GM19328 (cell line): ENCODE data around the gene SOBP.

Experiments used
- ATAC-seq: cut with Tn5 transposase; IDR thresholded peaks from one replicate; pipeline ENCODE4 v1.9.1; 2021; ENCODE audit warnings: mild to moderate bottlenecking, moderate library complexity; ENCODE audit not compliant: unreplicated experiment

The SOBP gene

GRCh38 chr6:107634324-107635056 is 144.6 kb downstream of the SOBP start:
- no peak for ATAC-seq

GRCh38 chr6:107635057-107635515 is 145.2 kb downstream of the SOBP start:
- ATAC-seq = no peak

- ATAC-seq = no peak
Measured at GRCh38 chr6:107636486-107636885, 146.6 kb downstream of the SOBP start.

- no peak for ATAC-seq
Measured at GRCh38 chr6:107637316-107638315, 147.7 kb downstream of the SOBP start.

GRCh38 chr6:107638493-107638892 is 148.6 kb downstream of the SOBP start:
- ATAC-seq = no peak

- no peak for ATAC-seq
Measured at GRCh38 chr6:107639511-107639910, 149.6 kb downstream of the SOBP start.

- no peak for ATAC-seq
Measured at GRCh38 chr6:107641071-107641470, 151.2 kb downstream of the SOBP start.

- ATAC-seq = no peak
Measured at GRCh38 chr6:107641500-107641941, 151.6 kb downstream of the SOBP start.

GRCh38 chr6:107642095-107642860 is 152.4 kb downstream of the SOBP start:
- ATAC-seq = peak; percentile 62

- ATAC-seq = no peak
Measured at GRCh38 chr6:107642861-107643328, 153.0 kb downstream of the SOBP start.

- ATAC-seq = no peak
Measured at GRCh38 chr6:107644513-107644912, 154.6 kb downstream of the SOBP start.

GRCh38 chr6:107645740-107646139 is 155.8 kb downstream of the SOBP start:
- ATAC-seq = no peak

- ATAC-seq = no peak
Measured at GRCh38 chr6:107646176-107646575, 156.3 kb downstream of the SOBP start.

GRCh38 chr6:107646776-107647438 is 157.0 kb downstream of the SOBP start:
- no peak for ATAC-seq

GRCh38 chr6:107647439-107647948 is 157.6 kb downstream of the SOBP start:
- no peak for ATAC-seq

GRCh38 chr6:107648983-107649382 is 159.1 kb downstream of the SOBP start:
- no peak for ATAC-seq

- no peak for ATAC-seq
Measured at GRCh38 chr6:107652526-107653182, 162.7 kb downstream of the SOBP start.

GRCh38 chr6:107653183-107653580 is 163.3 kb downstream of the SOBP start:
- no peak for ATAC-seq

GRCh38 chr6:107653861-107654394 is 164.0 kb downstream of the SOBP start:
- no peak for ATAC-seq
